GM19395 (cell line): Measurements from ENCODE around the gene ZNF444.
"Not testable (repeated sequence)": the region's sequence is repeated elsewhere in the genome, so short reads cannot be mapped to it uniquely, and the experiment has no call there.

Source experiments
- ATAC-seq: cut with Tn5 transposase; IDR thresholded peaks from one replicate; pipeline ENCODE4 v1.9.1; 2021; ENCODE audit warnings: mild to moderate bottlenecking, moderate library complexity; ENCODE audit not compliant: unreplicated experiment

The ZNF444 gene

GRCh38 chr19:56175861-56176307, 34.8 kb downstream of the ZNF444 start, which contains the start of gene GALP:
GALP (plus strand) TSS chr19:56176008; CDS start chr19:56177109, 1,101 bp downstream.
- ATAC-seq: not testable (repeated sequence)

- not testable (repeated sequence) for ATAC-seq
Observed at GRCh38 chr19:56176310-56176709, 35.2 kb downstream of the ZNF444 start.

- ATAC-seq: no peak
Observed at GRCh38 chr19:56176881-56177280, 35.8 kb downstream of the ZNF444 start.

- no peak for ATAC-seq
Observed at GRCh38 chr19:56177564-56178243, 36.6 kb downstream of the ZNF444 start.

GRCh38 chr19:56189785-56190184, 48.7 kb downstream of the ZNF444 start:
- no peak for ATAC-seq

GRCh38 chr19:56191115-56191514, 50.0 kb downstream of the ZNF444 start:
- ATAC-seq: no peak

- no peak for ATAC-seq
Observed at GRCh38 chr19:56191711-56192110, 50.6 kb downstream of the ZNF444 start.

- ATAC-seq: no peak
Observed at GRCh38 chr19:56193981-56194640, 53.0 kb downstream of the ZNF444 start.

GRCh38 chr19:56197646-56198045, 56.6 kb downstream of the ZNF444 start, which contains the start of gene ZSCAN5B:
ZSCAN5B (minus strand) TSS chr19:56197783; CDS start chr19:56193052, 4,731 bp downstream.
- not testable (repeated sequence) for ATAC-seq

GRCh38 chr19:56199687-56200086, 58.6 kb downstream of the ZNF444 start:
- ATAC-seq: no peak

- no peak for ATAC-seq
Observed at GRCh38 chr19:56201973-56202372, 60.9 kb downstream of the ZNF444 start, which contains the start of gene ZSCAN5C. ZSCAN5C (plus strand) TSS chr19:56202273; CDS start chr19:56205914, 3,641 bp downstream.

GRCh38 chr19:56207581-56207980, 66.5 kb downstream of the ZNF444 start:
- not testable (repeated sequence) for ATAC-seq

GRCh38 chr19:56209091-56209490, 68.0 kb downstream of the ZNF444 start:
- no peak for ATAC-seq

- not testable (repeated sequence) for ATAC-seq
Observed at GRCh38 chr19:56210036-56210435, 68.9 kb downstream of the ZNF444 start.
